SK-N-SH treated with all-trans-retinoic acid at 6 μM for 48 hours (cell line): ENCODE results near the gene EFCAB5.

Experiments
- ATAC-seq: fragments of 200-7000 bp; cut with Tn5 transposase; 3 replicates; pipeline ENCODE4 v1.9.1; 2020; ENCODE audit warnings: mild to moderate bottlenecking, moderate library complexity
- ARNTL ChIP-seq: fragments of 450-650 bp; formaldehyde crosslinking; IDR thresholded peaks from 2 replicates; pipeline ENCODE4 v1.5.0; 2020; ENCODE audit warnings: low read depth, mild to moderate bottlenecking, moderate library complexity, borderline replicate concordance
- BACH2 ChIP-seq: fragments of 250-450 bp; sonication (Bioruptor Pico); IDR thresholded peaks from 2 replicates; pipeline ENCODE4 v1.9.0; 2021; ENCODE audit warnings: mild to moderate bottlenecking, borderline replicate concordance
- CSDC2 ChIP-seq: fragments of 250-450 bp; sonication (Bioruptor Pico); IDR thresholded peaks from 2 replicates; pipeline ENCODE4 v1.5.0; 2020; ENCODE audit warnings: mild to moderate bottlenecking, moderate library complexity
- GLIS3 ChIP-seq: fragments of 250-450 bp; sonication (Bioruptor Pico); IDR thresholded peaks from 2 replicates; pipeline ENCODE4 v1.5.0; 2020; ENCODE audit warnings: mild to moderate bottlenecking, moderate library complexity
- OSR1 ChIP-seq: fragments of 250-450 bp; sonication (Bioruptor Pico); IDR thresholded peaks from 2 replicates; pipeline ENCODE4 v1.8.0; 2022; ENCODE audit warnings: moderate library complexity, mild to moderate bottlenecking, inconsistent platforms
- PPARA ChIP-seq: fragments of 250-450 bp; sonication (Bioruptor Pico); IDR thresholded peaks from 2 replicates; pipeline ENCODE4 v1.5.0; 2020; ENCODE audit warnings: mild to moderate bottlenecking, borderline replicate concordance
- RARB ChIP-seq: fragments of 250-450 bp; sonication (Bioruptor Pico); IDR thresholded peaks from 2 replicates; pipeline ENCODE4 v1.8.0; 2021; ENCODE audit warnings: mild to moderate bottlenecking, moderate library complexity
- SNAI2 ChIP-seq: fragments of 250-450 bp; sonication (Bioruptor Pico); IDR thresholded peaks from 2 replicates; pipeline ENCODE4 v1.5.0; 2020; ENCODE audit warnings: mild to moderate bottlenecking, moderate library complexity
- TCF4 ChIP-seq: fragments of 250-450 bp; sonication (Bioruptor Pico); IDR thresholded peaks from 2 replicates; pipeline ENCODE4 v1.8.0; 2021; ENCODE audit warnings: mild to moderate bottlenecking, moderate library complexity, borderline replicate concordance
- TSHZ2 ChIP-seq: fragments of 250-450 bp; sonication (Bioruptor Pico); IDR thresholded peaks from 2 replicates; pipeline ENCODE4 v1.5.0; 2020; ENCODE audit warnings: mild to moderate bottlenecking, moderate library complexity
- ZC3H10 ChIP-seq: fragments of 250-450 bp; sonication (Bioruptor Pico); IDR thresholded peaks from 2 replicates; pipeline ENCODE4 v1.5.1; 2021; ENCODE audit warnings: mild to moderate bottlenecking, moderate library complexity
- ZFP3 ChIP-seq: fragments of 250-450 bp; sonication (Bioruptor Pico); IDR thresholded peaks from 2 replicates; pipeline ENCODE4 v1.5.0; 2020; ENCODE audit warnings: mild to moderate bottlenecking, moderate library complexity
- ZFP30 ChIP-seq: fragments of 450-650 bp; formaldehyde crosslinking; IDR thresholded peaks from 2 replicates; pipeline ENCODE4 v1.5.0; 2022; ENCODE audit warnings: mild to moderate bottlenecking, moderate library complexity
- ZNF565 ChIP-seq: fragments of 450-650 bp; formaldehyde crosslinking; conservative IDR thresholded peaks from 2 replicates; pipeline ENCODE4 v1.5.0; 2020; ENCODE audit warnings: low read depth, mild to moderate bottlenecking, moderate library complexity
- ZNF70 ChIP-seq: fragments of 450-650 bp; formaldehyde crosslinking; IDR thresholded peaks from 2 replicates; pipeline ENCODE4 v1.5.0; 2020; ENCODE audit warnings: mild to moderate bottlenecking, moderate library complexity
- ZNF8 ChIP-seq: fragments of 450-650 bp; formaldehyde crosslinking; IDR thresholded peaks from 2 replicates; pipeline ENCODE4 v1.5.0; 2020; ENCODE audit warnings: mild to moderate bottlenecking, moderate library complexity
- TF ChIP-seq, protein P1 (sequence below): fragments of 250-450 bp; sonication (Bioruptor Pico); IDR thresholded peaks from 2 replicates; pipeline ENCODE4 v1.8.0; 2021; ENCODE audit warnings: low read depth, mild to moderate bottlenecking, moderate library complexity, borderline replicate concordance
- TF ChIP-seq, protein P2 (sequence below): fragments of 250-450 bp; sonication (Bioruptor Pico); IDR thresholded peaks from 2 replicates; pipeline ENCODE4 v1.5.1; 2020; ENCODE audit warnings: low read depth, mild to moderate bottlenecking, moderate library complexity
- TF ChIP-seq, protein P3 (sequence below): fragments of 250-450 bp; sonication (Bioruptor Pico); IDR thresholded peaks from 2 replicates; pipeline ENCODE4 v1.8.0; 2020; ENCODE audit warnings: mild to moderate bottlenecking, moderate library complexity, borderline replicate concordance

Gene EFCAB5

DNA sequence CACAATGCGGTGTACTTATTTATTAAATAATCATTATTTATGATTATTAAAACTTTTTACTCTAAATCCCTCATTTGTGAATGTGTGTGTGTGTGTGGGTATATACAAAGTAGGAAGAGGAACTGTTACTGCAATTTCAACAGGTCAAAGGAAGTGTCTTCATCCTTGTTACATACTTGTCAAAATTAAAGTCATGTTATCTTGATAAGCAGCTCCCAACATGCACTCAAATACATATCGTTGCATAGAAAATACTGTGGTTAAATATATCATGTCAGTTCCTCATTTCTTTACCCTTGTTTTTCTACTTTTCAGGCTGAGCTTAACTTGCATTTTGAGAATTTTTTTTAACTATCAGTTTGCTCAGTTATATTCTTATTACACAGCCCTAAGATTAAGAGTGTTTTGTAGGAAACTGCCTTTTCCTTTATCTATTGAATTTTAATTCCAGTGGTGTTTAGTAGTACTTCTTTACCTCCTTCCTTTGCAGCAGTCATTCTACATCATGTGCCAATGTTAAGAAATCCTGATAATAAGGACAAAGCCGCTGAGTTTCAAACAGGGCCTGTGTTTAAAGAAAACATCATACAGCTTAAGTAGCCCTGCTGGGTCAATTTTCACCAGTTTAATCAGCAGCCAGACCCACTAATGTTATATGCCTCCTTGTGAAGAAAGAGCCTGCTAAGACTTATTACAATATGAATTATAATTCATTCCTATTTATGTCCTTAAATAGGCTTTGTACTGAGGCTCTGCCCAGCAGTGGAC, 7.2 kb downstream of the EFCAB5 start:
- no peak for TF ChIP-seq ZC3H10 (CRISPR knock-in tag)
- no peak for TF ChIP-seq CSDC2 (CRISPR knock-in tag)
- TF ChIP-seq ZFP3 (CRISPR knock-in tag): no peak
- TF ChIP-seq, protein P1, sequence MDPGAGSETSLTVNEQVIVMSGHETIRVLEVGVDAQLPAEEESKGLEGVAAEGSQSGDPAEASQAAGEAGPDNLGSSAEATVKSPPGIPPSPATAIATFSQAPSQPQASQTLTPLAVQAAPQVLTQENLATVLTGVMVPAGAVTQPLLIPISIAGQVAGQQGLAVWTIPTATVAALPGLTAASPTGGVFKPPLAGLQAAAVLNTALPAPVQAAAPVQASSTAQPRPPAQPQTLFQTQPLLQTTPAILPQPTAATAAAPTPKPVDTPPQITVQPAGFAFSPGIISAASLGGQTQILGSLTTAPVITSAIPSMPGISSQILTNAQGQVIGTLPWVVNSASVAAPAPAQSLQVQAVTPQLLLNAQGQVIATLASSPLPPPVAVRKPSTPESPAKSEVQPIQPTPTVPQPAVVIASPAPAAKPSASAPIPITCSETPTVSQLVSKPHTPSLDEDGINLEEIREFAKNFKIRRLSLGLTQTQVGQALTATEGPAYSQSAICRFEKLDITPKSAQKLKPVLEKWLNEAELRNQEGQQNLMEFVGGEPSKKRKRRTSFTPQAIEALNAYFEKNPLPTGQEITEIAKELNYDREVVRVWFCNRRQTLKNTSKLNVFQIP (CRISPR knock-in tag): no peak
- no peak for TF ChIP-seq SNAI2
- no peak for TF ChIP-seq ARNTL
- TF ChIP-seq, protein P2, sequence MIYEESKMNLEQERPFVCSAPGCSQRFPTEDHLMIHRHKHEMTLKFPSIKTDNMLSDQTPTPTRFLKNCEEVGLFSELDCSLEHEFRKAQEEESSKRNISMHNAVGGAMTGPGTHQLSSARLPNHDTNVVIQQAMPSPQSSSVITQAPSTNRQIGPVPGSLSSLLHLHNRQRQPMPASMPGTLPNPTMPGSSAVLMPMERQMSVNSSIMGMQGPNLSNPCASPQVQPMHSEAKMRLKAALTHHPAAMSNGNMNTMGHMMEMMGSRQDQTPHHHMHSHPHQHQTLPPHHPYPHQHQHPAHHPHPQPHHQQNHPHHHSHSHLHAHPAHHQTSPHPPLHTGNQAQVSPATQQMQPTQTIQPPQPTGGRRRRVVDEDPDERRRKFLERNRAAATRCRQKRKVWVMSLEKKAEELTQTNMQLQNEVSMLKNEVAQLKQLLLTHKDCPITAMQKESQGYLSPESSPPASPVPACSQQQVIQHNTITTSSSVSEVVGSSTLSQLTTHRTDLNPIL: no peak
- no peak for TF ChIP-seq PPARA (CRISPR knock-in tag)
- no peak for TF ChIP-seq GLIS3 (CRISPR knock-in tag)
- TF ChIP-seq ZNF70 (CRISPR knock-in tag): no peak
- no peak for TF ChIP-seq TSHZ2

GRCh38 chr17:29949696-29950095, 8.3 kb downstream of the EFCAB5 start:
- peak; percentile 55; the same call in 2 of the 3 replicates for ATAC-seq
- no peak for TF ChIP-seq ZNF565 (CRISPR knock-in tag)
- TF ChIP-seq ZNF70 (CRISPR knock-in tag): peak; percentile 61; the same call in 1 of the 2 replicates
- no peak for TF ChIP-seq OSR1 (CRISPR knock-in tag)
- no peak for TF ChIP-seq RARB (CRISPR knock-in tag)
- no peak for TF ChIP-seq BACH2 (CRISPR knock-in tag)

More for the DNA sequence above, 7.2 kb downstream of the EFCAB5 start:
- ATAC-seq: no peak

DNA sequence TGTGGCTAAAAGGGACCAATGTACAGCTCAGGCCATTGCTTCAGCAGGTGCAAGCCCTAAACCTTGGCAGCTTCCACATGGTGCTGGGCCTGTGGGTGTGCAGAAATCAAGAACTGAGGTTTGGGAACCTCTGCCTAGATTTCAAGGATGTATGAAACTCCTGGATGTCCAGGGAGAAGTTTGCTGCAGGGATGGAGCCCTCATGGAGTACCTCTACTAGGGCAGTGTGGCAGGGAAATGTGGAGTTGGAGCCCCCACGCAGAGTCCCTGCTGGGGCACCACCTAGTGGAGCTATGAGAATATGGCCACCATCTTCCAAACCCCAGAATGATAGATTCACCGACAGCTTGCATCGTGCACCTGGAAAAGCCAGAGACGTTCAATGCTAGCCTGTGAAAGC, 13.0 kb downstream of the EFCAB5 start:
- no peak for TF ChIP-seq TCF4 (CRISPR knock-in tag)
- TF ChIP-seq, protein P3, sequence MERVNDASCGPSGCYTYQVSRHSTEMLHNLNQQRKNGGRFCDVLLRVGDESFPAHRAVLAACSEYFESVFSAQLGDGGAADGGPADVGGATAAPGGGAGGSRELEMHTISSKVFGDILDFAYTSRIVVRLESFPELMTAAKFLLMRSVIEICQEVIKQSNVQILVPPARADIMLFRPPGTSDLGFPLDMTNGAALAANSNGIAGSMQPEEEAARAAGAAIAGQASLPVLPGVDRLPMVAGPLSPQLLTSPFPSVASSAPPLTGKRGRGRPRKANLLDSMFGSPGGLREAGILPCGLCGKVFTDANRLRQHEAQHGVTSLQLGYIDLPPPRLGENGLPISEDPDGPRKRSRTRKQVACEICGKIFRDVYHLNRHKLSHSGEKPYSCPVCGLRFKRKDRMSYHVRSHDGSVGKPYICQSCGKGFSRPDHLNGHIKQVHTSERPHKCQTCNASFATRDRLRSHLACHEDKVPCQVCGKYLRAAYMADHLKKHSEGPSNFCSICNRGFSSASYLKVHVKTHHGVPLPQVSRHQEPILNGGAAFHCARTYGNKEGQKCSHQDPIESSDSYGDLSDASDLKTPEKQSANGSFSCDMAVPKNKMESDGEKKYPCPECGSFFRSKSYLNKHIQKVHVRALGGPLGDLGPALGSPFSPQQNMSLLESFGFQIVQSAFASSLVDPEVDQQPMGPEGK (CRISPR knock-in tag): no peak
- TF ChIP-seq ZFP30 (CRISPR knock-in tag): no peak
- no peak for TF ChIP-seq GLIS3 (CRISPR knock-in tag)
- TF ChIP-seq ZNF8 (CRISPR knock-in tag): no peak
- no peak for TF ChIP-seq RARB (CRISPR knock-in tag)
- no peak for ATAC-seq

DNA sequence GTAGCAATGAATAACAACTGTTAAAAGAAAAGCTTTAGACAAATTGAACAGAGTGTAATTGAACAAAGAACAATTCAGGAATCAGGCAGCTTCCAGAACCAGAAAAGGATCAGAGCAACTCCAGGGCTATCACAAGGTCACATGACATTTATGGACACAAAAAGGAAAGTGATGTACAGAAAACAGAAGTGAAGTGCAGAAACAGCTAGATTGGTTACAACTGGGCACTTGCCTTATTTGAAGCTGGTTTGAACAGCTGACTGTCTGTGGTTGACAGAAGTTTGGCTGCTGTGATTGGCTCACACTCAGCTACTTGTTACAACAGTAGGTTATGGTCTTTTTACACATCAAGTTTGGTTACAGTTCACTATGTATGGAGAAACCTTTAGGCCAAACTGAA, 14.8 kb downstream of the EFCAB5 start:
- no peak for ATAC-seq
- TF ChIP-seq RARB (CRISPR knock-in tag): no peak
- TF ChIP-seq, protein P2: no peak
- TF ChIP-seq, protein P3 (CRISPR knock-in tag): no peak
- TF ChIP-seq ZNF70 (CRISPR knock-in tag): no peak
- TF ChIP-seq BACH2 (CRISPR knock-in tag): no peak
- no peak for TF ChIP-seq TSHZ2
- TF ChIP-seq ZNF8 (CRISPR knock-in tag): no peak
- no peak for TF ChIP-seq PPARA (CRISPR knock-in tag)
- TF ChIP-seq CSDC2 (CRISPR knock-in tag): no peak
